Endodermal cell (in vitro differentiated cells): ENCODE results near the gene MAPKAPK3. TPM values are rescaled to one million over a fixed set of nuclear protein-coding genes. Genes with fewer than 3 reads are reported as not detected.

Source experiments
- DNase-seq: peaks from one replicate; pipeline ENCODE4 v3.0.0-alpha.2; 2017
- H3K27ac ChIP-seq: 2 replicates; pipeline ENCODE4 v1.5.1; 2013; ENCODE audit warnings: mild to moderate bottlenecking, low read depth, low read length, moderate library complexity
- H3K27me3 ChIP-seq: 2 replicates; pipeline ENCODE4 v1.6.1; 2013; ENCODE audit warnings: mild to moderate bottlenecking, low read length, moderate library complexity; ENCODE audit not compliant: insufficient read depth, control insufficient read depth, poor library complexity, severe bottlenecking
- H3K36me3 ChIP-seq: 2 replicates; pipeline ENCODE4 v1.7.0; 2013; ENCODE audit warnings: mild to moderate bottlenecking, low read length, moderate library complexity; ENCODE audit not compliant: control insufficient read depth, insufficient read depth
- H3K4me1 ChIP-seq: one replicate; pipeline ENCODE4 v1.7.0; 2013; ENCODE audit warnings: low read length; ENCODE audit not compliant: control insufficient read depth, insufficient read depth
- H3K4me3 ChIP-seq: 2 replicates; pipeline ENCODE4 v1.5.1; 2013; ENCODE audit warnings: mild to moderate bottlenecking, low read length, moderate library complexity
- H3K9ac ChIP-seq: 2 replicates; pipeline ENCODE4 v1.6.1; 2013; ENCODE audit warnings: mild to moderate bottlenecking, low read length, moderate library complexity; ENCODE audit not compliant: poor library complexity, severe bottlenecking; ENCODE audit errors: extremely low read depth
- H3K9me3 ChIP-seq: 2 replicates; pipeline ENCODE4 v1.6.1; 2013; ENCODE audit warnings: mild to moderate bottlenecking, low read length, moderate library complexity; ENCODE audit not compliant: control insufficient read depth
- H3K27ac Mint-ChIP-seq: 2 replicates; pipeline ENCODE4 v1.8.0; 2020; ENCODE audit warnings: mixed read lengths
- H3K27me3 Mint-ChIP-seq: 2 replicates; pipeline ENCODE4 v1.8.0; 2021; ENCODE audit warnings: mild to moderate bottlenecking, mixed read lengths; ENCODE audit not compliant: insufficient read depth
- H3K36me3 Mint-ChIP-seq: 2 replicates; pipeline ENCODE4 v1.8.0; 2020; ENCODE audit warnings: low read depth, mixed read lengths
- H3K4me1 Mint-ChIP-seq: 2 replicates; pipeline ENCODE4 v1.8.0; 2020; ENCODE audit warnings: mixed read lengths
- H3K4me3 Mint-ChIP-seq: 2 replicates; pipeline ENCODE4 v1.8.0; 2020; ENCODE audit warnings: mild to moderate bottlenecking, moderate library complexity, mixed read lengths
- H3K9me3 Mint-ChIP-seq: 2 replicates; pipeline ENCODE4 v1.8.0; 2020; ENCODE audit warnings: mild to moderate bottlenecking, mixed read lengths
- WGBS, 2 experiments: methylation state at CpG; one replicate each; pipeline versions ENCODE4 v1.1.5 to v1.1.7; 2013; ENCODE audit warnings: missing lambda C conversion rate in 2 of 2, mixed read lengths in 1 of 2; ENCODE audit not compliant: insufficient coverage in 1 of 2, insufficient read length in 1 of 2; 5-methylcytosine and 5-hydroxymethylcytosine counted together
- total RNA-seq, 2 donors: library from RNA; stranded (reverse); fragmentation: NEBNext Ultra II Directional in 1 of 2; extraction: Animal tissue kit (Norgen Biotek cat#: 25700) in 1 of 2; gene quantifications; 2 replicates in 1 of 2; 3 replicates in 1 of 2; pipeline ENCODE4 v1.2.1, GENCODE V29; 2021
- TF ChIP-seq, protein P1 (sequence below): fragments of 200-600 bp; sonication (generic); conservative IDR thresholded peaks from 2 replicates; pipeline ENCODE4 v1.5.0; 2021; ENCODE audit warnings: antibody characterized with exemption, mild to moderate bottlenecking

The MAPKAPK3 gene
- total RNA-seq, 2 donors from 2014 or later, result 37.2 to 39.7 TPM

DNA sequence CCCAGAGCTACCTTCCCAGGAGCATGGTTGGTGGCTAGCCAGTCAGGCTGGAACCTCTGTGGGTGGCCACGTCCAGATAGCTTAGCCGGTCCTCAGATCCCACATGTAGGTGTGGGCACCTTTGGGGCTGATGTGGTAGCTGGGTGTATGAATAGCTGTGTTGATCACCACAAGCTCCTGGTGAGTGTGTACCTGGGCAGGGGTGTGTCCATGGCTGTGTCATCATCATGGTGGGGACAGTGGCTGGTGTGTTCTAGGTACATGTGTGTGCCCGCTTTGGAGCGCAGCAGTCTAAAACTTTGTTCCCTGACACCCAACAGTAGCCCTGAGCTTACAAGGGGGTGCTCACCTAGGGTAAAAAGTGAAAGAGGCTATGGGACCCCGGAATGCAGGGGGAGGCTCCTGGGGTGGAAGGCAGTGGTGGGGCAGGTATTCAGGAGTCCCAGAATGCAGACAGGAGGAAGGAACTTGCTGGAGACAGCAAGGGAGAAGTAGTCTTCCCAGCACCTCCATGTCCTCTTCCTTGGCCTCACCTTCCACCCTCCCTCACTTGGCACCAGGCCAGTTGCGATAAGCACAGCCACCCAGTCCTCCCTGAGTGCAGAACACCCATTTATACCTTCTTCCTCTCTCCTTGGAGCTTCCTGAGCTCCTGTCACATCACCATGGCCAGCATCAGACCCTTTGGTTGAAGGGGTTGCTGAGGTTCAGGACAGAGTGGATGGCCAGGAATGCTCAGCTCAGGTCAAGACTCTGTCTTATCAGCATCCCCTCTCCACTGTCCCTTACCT lies 6.6 kb upstream of the MAPKAPK3 start:
- 96 to 100% methylated on average over 2 to 6 of the region's 6 CpGs for WGBS, 2 experiments
- peaks cover 45% of the 10 kb centered on the region for H3K27me3 Mint-ChIP-seq
- H3K9ac ChIP-seq, result no peak overlapping the region

DNA sequence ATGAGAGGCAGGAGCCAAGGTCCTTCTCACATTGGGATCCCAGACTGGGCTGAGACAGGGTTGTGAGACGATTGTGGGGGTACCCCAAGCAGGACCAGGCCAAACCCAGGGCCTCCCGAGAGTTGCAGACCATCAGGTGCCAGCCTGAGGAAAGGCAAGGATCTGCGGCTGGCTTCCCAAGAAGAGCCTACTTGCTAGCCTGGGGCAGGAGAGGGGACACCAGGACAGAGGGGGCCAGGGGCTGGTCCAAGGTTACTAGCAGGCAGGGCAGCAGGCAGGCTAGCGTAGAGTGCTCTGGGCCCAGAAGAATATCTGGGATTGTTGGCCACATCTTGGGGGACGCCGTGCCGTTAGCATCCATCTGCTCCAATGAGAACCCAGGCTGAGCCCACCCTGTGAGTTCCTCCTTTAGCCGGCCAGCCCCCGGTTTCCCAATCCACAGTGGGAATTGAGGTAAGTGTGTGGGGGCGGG lies 5.9 kb upstream of the MAPKAPK3 start:
- Mint-ChIP-seq H3K27ac (no peak overlapping the region), H3K9me3 (no peaks in the 10 kb centered on the region), H3K27me3 (peaks cover 45% of the 10 kb centered on the region), H3K36me3 (no peaks in the 10 kb centered on the region), H3K4me1 (peaks cover 15% of the 10 kb centered on the region), H3K4me3 (peak overlapping the region; percentile 61)
- no peaks in the 10 kb centered on the region for H3K4me1 ChIP-seq
- H3K9me3 ChIP-seq, result no peaks in the 10 kb centered on the region
- H3K9ac ChIP-seq, result peak overlapping the region; percentile 45
- TF ChIP-seq, protein P1, sequence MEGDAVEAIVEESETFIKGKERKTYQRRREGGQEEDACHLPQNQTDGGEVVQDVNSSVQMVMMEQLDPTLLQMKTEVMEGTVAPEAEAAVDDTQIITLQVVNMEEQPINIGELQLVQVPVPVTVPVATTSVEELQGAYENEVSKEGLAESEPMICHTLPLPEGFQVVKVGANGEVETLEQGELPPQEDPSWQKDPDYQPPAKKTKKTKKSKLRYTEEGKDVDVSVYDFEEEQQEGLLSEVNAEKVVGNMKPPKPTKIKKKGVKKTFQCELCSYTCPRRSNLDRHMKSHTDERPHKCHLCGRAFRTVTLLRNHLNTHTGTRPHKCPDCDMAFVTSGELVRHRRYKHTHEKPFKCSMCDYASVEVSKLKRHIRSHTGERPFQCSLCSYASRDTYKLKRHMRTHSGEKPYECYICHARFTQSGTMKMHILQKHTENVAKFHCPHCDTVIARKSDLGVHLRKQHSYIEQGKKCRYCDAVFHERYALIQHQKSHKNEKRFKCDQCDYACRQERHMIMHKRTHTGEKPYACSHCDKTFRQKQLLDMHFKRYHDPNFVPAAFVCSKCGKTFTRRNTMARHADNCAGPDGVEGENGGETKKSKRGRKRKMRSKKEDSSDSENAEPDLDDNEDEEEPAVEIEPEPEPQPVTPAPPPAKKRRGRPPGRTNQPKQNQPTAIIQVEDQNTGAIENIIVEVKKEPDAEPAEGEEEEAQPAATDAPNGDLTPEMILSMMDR, result no peak
- 61 to 86% methylated on average over 3 to 10 of the region's 10 CpGs for WGBS, 2 experiments
- DNase-seq, result no peak
- H3K27me3 ChIP-seq, result peaks cover 22% of the 10 kb centered on the region
- H3K36me3 ChIP-seq, result peaks cover 6% of the 10 kb centered on the region
- peak overlapping the region; percentile 75 for H3K4me3 ChIP-seq
- H3K27ac ChIP-seq, result peak overlapping the region; percentile 88

More for the DNA sequence above, 6.6 kb upstream of the MAPKAPK3 start:
- DNase-seq, result no peak
- H3K4me3 ChIP-seq, result peak overlapping the region; percentile 75
- peaks cover 22% of the 10 kb centered on the region for H3K27me3 ChIP-seq
- TF ChIP-seq, protein P1, result no peak
- Mint-ChIP-seq H3K27ac (no peak overlapping the region), H3K36me3 (no peaks in the 10 kb centered on the region), H3K4me1 (peaks cover 14% of the 10 kb centered on the region), H3K4me3 (peak overlapping the region; percentile 61), H3K9me3 (no peaks in the 10 kb centered on the region)
- H3K36me3 ChIP-seq, result peaks cover 6% of the 10 kb centered on the region
- no peak overlapping the region for H3K27ac ChIP-seq
- H3K4me1 ChIP-seq, result no peaks in the 10 kb centered on the region
- no peaks in the 10 kb centered on the region for H3K9me3 ChIP-seq

DNA sequence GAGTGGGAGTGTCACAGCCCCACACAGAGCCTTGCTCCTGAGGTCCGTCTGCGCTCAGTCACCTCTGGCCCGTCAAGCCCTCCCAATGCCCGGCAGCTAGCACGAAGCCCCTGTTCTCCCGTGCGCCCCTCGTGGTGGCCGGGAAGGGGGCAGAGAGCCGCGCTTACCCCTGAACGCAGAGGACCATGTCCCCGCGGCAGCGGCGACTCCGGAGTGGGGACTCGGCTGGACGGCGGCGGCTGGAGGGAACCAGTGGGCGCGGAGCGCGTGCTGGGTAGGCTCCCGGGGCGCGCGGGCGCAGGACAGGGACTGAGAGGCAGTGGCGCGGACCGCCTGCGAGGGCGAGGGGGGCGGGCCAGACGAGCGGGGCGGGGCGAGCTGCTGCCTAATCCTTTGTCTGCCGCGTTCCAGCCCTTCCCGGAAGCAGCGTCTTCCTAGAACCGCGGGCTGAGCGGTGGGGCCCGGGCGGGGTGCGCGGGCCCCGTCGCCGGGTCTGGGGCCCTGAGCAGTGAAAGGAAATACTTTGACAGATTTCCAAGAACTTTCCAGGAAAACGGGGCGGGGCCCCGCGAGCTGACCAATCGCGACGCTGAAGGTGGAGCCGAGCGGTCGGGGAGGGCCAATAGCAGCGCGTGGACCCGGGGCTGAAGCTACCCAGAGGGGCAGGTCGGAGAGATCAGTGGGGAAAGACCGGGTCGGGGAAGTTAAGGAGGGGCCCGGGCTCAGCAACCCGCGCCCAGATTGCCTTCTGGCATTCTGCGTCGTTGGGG lies 5.3 kb upstream of the MAPKAPK3 start, which contains the start of gene CISH:
TSS of gene CISH (minus strand) at position 311 of the 770 bp plus-strand sequence. CDS start at position 187, 124 bp downstream.
- H3K9ac ChIP-seq, result peak within 1 kb of the TSS; percentile 45
- no peaks in the 10 kb centered on the region for H3K4me1 ChIP-seq
- Mint-ChIP-seq H3K36me3 (no peaks in the 10 kb centered on the region), H3K9me3 (no peaks in the 10 kb centered on the region), H3K27ac (peak within 1 kb of the TSS; percentile 4), H3K4me1 (peaks cover 21% of the 10 kb centered on the region), H3K4me3 (peak within 1 kb of the TSS; percentile 61), H3K27me3 (peaks cover 45% of the 10 kb centered on the region)
- 0% methylated on average over 32 to 75 of the region's 75 CpGs for WGBS, 2 experiments
- H3K27me3 ChIP-seq, result peaks cover 22% of the 10 kb centered on the region
- peak within 1 kb of the TSS; percentile 88 for H3K27ac ChIP-seq
- peak; percentile 98 for DNase-seq
- no peaks in the 10 kb centered on the region for H3K9me3 ChIP-seq
- peaks cover 6% of the 10 kb centered on the region for H3K36me3 ChIP-seq
- TF ChIP-seq, protein P1, result peak; percentile 91
- peak within 1 kb of the TSS; percentile 75 for H3K4me3 ChIP-seq
